HepG2 (cell line): ENCODE data around the gene WWP2. TPM values are rescaled to one million over a fixed set of nuclear protein-coding genes. Genes with fewer than 3 reads are reported as not detected.

Experiments used
- ARNT ChIP-seq: fragments of 450-650 bp; IDR thresholded peaks from 2 replicates; pipeline ENCODE4 v1.6.1; 2017
- NFATC3 ChIP-seq: sonication (generic); formaldehyde crosslinking; IDR thresholded peaks from 2 replicates; pipeline ENCODE4 v1.5.1; 2020; ENCODE audit warnings: mild to moderate bottlenecking, missing genetic modification reagents
- NFE2L1 ChIP-seq: sonication (generic); formaldehyde crosslinking; IDR thresholded peaks from 2 replicates; pipeline ENCODE4 v1.4.0; 2020; ENCODE audit warnings: missing genetic modification reagents, mild to moderate bottlenecking, borderline replicate concordance
- RBM22 ChIP-seq: fragments of 200-400 bp; formaldehyde crosslinking; optimal IDR thresholded peaks from 2 replicates; pipeline ENCODE3; 2017; ENCODE audit warnings: mild to moderate bottlenecking, low read length, moderate library complexity
- THYN1 ChIP-seq: sonication (generic); formaldehyde crosslinking; IDR thresholded peaks from 2 replicates; pipeline ENCODE4 v1.8.1; 2023; ENCODE audit warnings: low read depth, mild to moderate bottlenecking, moderate library complexity, missing genetic modification reagents, borderline replicate concordance
- polyA plus RNA-seq, 8 experiments: library from polyadenylated mRNA; depleted of rRNA in 3 of 8; stranded (reverse) in 7 of 8; unstranded in 1 of 8; fragments of >200 nt; fragmentation: Illumina TruSeq in 4 of 8; extraction: Trizol in 4 of 8; gene quantifications; 2 replicates each; pipeline versions ENCODE4 v1.2.1 to v1.2.3, GENCODE V29; 2011 to 2016; ENCODE audit warnings: low read depth in 4 of 8, missing spikeins in 1 of 8, mixed read lengths in 1 of 8; ENCODE audit not compliant: insufficient read depth in 1 of 8
- total RNA-seq, 5 experiments: library from RNA; depleted of rRNA; stranded (reverse); fragments of >200 nt; fragmentation: Illumina TruSeq; extraction: Trizol; gene quantifications; 2 replicates each; pipeline ENCODE4 v1.2.3, GENCODE V29; 2016; ENCODE audit warnings: low read depth in 1 of 5
- TF ChIP-seq, protein P1 (sequence below): fragments of 450-650 bp; IDR thresholded peaks from 2 replicates; pipeline ENCODE4 v1.6.1; 2016
- TF ChIP-seq, protein P2 (sequence below): sonication (generic); formaldehyde crosslinking; IDR thresholded peaks from 2 replicates; pipeline ENCODE4 v1.5.1; 2020; ENCODE audit warnings: missing genetic modification reagents, mild to moderate bottlenecking, borderline replicate concordance
- TF ChIP-seq, protein P3 (sequence below): sonication (generic); formaldehyde crosslinking; IDR thresholded peaks from 2 replicates; pipeline ENCODE4 v1.4.0; 2020; ENCODE audit warnings: missing genetic modification reagents, mild to moderate bottlenecking, borderline replicate concordance
- TF ChIP-seq, protein P4 (sequence below): sonication (generic); formaldehyde crosslinking; IDR thresholded peaks from 2 replicates; pipeline ENCODE4 v1.4.0; 2020; ENCODE audit warnings: missing genetic modification reagents, borderline replicate concordance
- TF ChIP-seq, protein P5 (sequence below): sonication (generic); formaldehyde crosslinking; IDR thresholded peaks from 2 replicates; pipeline ENCODE4 v1.4.0; 2020; ENCODE audit warnings: missing genetic modification reagents

WWP2 gene
- total and polyA plus RNA-seq, 2 of the 13 experiments (the other 11 are each of a cell fraction or from before 2014, with no cell fraction given), result 11.4 to 28.2 TPM

DNA sequence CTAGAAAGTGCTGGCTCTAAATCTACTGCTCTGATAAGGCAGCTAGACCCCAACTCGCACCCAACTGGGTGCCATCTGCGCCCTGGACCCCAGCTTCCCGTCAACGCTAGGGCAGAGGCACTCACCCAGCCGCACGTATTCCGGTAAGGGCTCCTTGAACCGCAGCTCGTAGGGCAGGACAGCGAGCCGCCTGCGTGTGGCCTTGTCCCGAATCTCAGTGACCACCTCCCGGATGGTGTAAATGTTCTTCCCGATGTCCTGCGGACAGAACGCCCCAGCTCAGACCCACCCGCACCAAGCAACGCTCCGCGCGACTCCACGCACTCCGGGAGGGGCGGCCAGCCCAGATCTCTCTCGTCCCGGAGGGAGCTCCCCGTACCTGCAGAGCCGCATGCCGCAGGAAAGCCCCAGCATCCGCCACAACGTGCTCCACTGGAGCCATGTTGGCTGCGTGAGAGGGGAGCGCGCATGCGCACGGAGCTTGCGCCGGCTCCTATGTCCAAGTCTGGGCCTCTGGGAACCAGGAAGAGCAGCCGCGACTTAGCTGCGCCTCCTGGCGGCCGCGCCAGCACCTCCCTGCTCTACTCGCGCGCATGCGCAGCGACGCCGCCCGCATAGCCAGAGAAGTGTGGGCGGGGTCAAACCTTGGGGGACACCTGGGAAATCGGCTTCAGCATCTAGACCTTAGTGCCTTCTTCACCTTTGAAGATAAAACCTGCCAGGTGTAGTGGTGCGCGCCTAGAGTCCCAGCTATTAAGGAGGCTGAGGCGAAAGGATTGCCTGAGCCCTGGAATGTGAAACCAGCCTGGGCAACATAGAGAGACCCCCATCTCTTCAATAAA is 7.4 kb upstream of the WWP2 start, which contains the start of gene NOB1 (continued):
- TF ChIP-seq, protein P1, sequence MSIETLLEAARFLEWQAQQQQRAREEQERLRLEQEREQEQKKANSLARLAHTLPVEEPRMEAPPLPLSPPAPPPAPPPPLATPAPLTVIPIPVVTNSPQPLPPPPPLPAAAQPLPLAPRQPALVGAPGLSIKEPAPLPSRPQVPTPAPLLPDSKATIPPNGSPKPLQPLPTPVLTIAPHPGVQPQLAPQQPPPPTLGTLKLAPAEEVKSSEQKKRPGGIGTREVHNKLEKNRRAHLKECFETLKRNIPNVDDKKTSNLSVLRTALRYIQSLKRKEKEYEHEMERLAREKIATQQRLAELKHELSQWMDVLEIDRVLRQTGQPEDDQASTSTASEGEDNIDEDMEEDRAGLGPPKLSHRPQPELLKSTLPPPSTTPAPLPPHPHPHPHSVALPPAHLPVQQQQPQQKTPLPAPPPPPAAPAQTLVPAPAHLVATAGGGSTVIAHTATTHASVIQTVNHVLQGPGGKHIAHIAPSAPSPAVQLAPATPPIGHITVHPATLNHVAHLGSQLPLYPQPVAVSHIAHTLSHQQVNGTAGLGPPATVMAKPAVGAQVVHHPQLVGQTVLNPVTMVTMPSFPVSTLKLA, result peak; percentile 63
- TF ChIP-seq, protein P2, sequence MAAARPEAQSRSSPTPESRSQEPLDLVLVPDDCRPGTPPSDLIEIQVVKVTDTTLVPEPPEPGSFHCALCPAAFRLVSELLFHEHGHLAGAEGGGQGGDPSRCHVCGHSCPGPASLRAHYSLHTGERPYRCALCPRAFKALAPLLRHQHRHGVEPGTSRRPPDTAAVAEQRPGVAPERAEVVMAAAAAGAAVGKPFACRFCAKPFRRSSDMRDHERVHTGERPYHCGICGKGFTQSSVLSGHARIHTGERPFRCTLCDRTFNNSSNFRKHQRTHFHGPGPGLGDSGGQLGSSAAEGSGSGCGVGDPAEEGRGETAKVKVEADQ (CRISPR knock-in tag), result peak; percentile 96
- TF ChIP-seq, protein P3, sequence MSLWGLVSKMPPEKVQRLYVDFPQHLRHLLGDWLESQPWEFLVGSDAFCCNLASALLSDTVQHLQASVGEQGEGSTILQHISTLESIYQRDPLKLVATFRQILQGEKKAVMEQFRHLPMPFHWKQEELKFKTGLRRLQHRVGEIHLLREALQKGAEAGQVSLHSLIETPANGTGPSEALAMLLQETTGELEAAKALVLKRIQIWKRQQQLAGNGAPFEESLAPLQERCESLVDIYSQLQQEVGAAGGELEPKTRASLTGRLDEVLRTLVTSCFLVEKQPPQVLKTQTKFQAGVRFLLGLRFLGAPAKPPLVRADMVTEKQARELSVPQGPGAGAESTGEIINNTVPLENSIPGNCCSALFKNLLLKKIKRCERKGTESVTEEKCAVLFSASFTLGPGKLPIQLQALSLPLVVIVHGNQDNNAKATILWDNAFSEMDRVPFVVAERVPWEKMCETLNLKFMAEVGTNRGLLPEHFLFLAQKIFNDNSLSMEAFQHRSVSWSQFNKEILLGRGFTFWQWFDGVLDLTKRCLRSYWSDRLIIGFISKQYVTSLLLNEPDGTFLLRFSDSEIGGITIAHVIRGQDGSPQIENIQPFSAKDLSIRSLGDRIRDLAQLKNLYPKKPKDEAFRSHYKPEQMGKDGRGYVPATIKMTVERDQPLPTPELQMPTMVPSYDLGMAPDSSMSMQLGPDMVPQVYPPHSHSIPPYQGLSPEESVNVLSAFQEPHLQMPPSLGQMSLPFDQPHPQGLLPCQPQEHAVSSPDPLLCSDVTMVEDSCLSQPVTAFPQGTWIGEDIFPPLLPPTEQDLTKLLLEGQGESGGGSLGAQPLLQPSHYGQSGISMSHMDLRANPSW, result peak; percentile 76; the same call in 1 of the 2 replicates
- TF ChIP-seq ARNT (no peak), NFE2L1 (no peak; the same call in 1 of the 2 replicates), NFATC3 (CRISPR knock-in tag) (no peak), THYN1 (CRISPR knock-in tag) (no peak; the same call in 1 of the 2 replicates), RBM22 (no peak)
- TF ChIP-seq, protein P4, sequence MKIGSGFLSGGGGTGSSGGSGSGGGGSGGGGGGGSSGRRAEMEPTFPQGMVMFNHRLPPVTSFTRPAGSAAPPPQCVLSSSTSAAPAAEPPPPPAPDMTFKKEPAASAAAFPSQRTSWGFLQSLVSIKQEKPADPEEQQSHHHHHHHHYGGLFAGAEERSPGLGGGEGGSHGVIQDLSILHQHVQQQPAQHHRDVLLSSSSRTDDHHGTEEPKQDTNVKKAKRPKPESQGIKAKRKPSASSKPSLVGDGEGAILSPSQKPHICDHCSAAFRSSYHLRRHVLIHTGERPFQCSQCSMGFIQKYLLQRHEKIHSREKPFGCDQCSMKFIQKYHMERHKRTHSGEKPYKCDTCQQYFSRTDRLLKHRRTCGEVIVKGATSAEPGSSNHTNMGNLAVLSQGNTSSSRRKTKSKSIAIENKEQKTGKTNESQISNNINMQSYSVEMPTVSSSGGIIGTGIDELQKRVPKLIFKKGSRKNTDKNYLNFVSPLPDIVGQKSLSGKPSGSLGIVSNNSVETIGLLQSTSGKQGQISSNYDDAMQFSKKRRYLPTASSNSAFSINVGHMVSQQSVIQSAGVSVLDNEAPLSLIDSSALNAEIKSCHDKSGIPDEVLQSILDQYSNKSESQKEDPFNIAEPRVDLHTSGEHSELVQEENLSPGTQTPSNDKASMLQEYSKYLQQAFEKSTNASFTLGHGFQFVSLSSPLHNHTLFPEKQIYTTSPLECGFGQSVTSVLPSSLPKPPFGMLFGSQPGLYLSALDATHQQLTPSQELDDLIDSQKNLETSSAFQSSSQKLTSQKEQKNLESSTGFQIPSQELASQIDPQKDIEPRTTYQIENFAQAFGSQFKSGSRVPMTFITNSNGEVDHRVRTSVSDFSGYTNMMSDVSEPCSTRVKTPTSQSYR, result peak; percentile 24; the same call in 1 of the 2 replicates
- TF ChIP-seq, protein P5, sequence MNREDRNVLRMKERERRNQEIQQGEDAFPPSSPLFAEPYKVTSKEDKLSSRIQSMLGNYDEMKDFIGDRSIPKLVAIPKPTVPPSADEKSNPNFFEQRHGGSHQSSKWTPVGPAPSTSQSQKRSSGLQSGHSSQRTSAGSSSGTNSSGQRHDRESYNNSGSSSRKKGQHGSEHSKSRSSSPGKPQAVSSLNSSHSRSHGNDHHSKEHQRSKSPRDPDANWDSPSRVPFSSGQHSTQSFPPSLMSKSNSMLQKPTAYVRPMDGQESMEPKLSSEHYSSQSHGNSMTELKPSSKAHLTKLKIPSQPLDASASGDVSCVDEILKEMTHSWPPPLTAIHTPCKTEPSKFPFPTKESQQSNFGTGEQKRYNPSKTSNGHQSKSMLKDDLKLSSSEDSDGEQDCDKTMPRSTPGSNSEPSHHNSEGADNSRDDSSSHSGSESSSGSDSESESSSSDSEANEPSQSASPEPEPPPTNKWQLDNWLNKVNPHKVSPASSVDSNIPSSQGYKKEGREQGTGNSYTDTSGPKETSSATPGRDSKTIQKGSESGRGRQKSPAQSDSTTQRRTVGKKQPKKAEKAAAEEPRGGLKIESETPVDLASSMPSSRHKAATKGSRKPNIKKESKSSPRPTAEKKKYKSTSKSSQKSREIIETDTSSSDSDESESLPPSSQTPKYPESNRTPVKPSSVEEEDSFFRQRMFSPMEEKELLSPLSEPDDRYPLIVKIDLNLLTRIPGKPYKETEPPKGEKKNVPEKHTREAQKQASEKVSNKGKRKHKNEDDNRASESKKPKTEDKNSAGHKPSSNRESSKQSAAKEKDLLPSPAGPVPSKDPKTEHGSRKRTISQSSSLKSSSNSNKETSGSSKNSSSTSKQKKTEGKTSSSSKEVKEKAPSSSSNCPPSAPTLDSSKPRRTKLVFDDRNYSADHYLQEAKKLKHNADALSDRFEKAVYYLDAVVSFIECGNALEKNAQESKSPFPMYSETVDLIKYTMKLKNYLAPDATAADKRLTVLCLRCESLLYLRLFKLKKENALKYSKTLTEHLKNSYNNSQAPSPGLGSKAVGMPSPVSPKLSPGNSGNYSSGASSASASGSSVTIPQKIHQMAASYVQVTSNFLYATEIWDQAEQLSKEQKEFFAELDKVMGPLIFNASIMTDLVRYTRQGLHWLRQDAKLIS (CRISPR knock-in tag), result 0 out of 2 replicates have a peak, but pooled peaks have one; percentile 51
